ENCODE data around the gene GGCX.

DNA sequence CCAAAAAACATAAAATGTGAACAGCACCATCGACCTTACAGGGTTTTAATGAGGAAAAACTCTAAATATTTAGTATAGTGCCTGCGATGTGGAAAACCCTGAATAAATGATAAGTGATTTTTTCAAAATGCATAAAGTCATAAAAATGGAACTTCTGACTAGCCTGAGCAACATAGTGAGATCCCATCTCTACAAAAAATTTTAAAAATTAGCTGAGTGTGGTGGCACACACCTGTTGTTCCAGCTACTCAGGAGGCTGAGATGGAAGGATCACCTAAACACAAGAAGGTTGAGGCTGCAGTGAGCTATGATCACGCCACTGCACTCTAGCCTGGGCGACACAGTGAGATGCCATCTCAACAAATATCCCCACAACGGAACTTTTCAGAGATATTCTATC lies 4.2 kb downstream of the GGCX start:
- TF ChIP-seq, protein P1, sequence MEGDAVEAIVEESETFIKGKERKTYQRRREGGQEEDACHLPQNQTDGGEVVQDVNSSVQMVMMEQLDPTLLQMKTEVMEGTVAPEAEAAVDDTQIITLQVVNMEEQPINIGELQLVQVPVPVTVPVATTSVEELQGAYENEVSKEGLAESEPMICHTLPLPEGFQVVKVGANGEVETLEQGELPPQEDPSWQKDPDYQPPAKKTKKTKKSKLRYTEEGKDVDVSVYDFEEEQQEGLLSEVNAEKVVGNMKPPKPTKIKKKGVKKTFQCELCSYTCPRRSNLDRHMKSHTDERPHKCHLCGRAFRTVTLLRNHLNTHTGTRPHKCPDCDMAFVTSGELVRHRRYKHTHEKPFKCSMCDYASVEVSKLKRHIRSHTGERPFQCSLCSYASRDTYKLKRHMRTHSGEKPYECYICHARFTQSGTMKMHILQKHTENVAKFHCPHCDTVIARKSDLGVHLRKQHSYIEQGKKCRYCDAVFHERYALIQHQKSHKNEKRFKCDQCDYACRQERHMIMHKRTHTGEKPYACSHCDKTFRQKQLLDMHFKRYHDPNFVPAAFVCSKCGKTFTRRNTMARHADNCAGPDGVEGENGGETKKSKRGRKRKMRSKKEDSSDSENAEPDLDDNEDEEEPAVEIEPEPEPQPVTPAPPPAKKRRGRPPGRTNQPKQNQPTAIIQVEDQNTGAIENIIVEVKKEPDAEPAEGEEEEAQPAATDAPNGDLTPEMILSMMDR (IDR thresholded peaks at IDR 0.05 in 4 of 5, conservative IDR thresholded peaks at IDR 0.05 in 1 of 5), result no peak
- TF ChIP-seq POLR2A (IDR thresholded peaks at IDR 0.05), result no peak

Measured in gastrocnemius medialis (tissue), 4 donors.